ENCODE results near the gene ANKH. TPM values are rescaled to one million over a fixed set of nuclear protein-coding genes. Genes with fewer than 3 reads are reported as not detected.

ANKH gene
- total RNA-seq (2013; cell fraction: nucleolus; rRNA removed) = 43.9 and 52.0 TPM in 2 replicates
- 8.9 and 11.5 TPM in 2 replicates for total RNA-seq (2014; rRNA removed)
- 17.4 and 17.6 TPM in 2 replicates for total RNA-seq (2014; rRNA removed; fragmentation: Illumina TruSeq; extraction: Trizol)
- 43.9 and 49.2 TPM in 2 replicates for total RNA-seq (2021)
- polyA plus RNA-seq (2011; ENCODE audit: low read depth) = 5.6 TPM
- 21.1 and 23.9 TPM in 2 replicates for polyA plus RNA-seq (2011; rRNA removed)
- 27.8 and 34.6 TPM in 2 replicates for polyA plus RNA-seq (2011; cell fraction: cytosol; rRNA removed)
- 20.7 and 21.9 TPM in 2 replicates for polyA plus RNA-seq (2011; cell fraction: nucleus; rRNA removed)
- 11.3 and 14.3 TPM in 2 replicates for polyA plus RNA-seq (2012)
- polyA plus RNA-seq (2014; fragmentation: Illumina TruSeq; extraction: Trizol) = 25.3 and 25.9 TPM in 2 replicates
- polyA plus RNA-seq (2014; fragmentation: Nextera tagmentation; extraction: Ambion mirVana) = 1 to 10 TPM; 3.8 to 5.1 TPM
- polyA plus RNA-seq (2014; rRNA removed) = 21.9 and 25.5 TPM in 2 replicates
- polyA plus RNA-seq (2016; fragmentation: Nextera tagmentation; extraction: Ambion mirVana) = 10 to 100 TPM in 1 of 2 experiments, 1 to 10 TPM in 1; 2.1 to 11.5 TPM
- 23.4 and 27.2 TPM in 2 replicates for polyA minus RNA-seq (2011; rRNA and poly(A)+ RNA removed)
- polyA minus RNA-seq (2011; cell fraction: cytosol; rRNA and poly(A)+ RNA removed) = 13.6 and 18.4 TPM in 2 replicates
- polyA minus RNA-seq (2011; cell fraction: nucleus; rRNA and poly(A)+ RNA removed) = 21.5 and 42.4 TPM in 2 replicates
- percentile 58 among the genes with signal in this experiment for Bru-seq, nascent RNA
- percentile 59 among the genes with signal in this experiment for BruChase-seq, experiment 1, labeled RNA remaining after a 6-hour chase
- percentile 57 among the genes with signal in this experiment for BruChase-seq, experiment 2, labeled RNA remaining after a 2-hour chase
- long read RNA-seq, experiment 1, partial matches to known transcripts = 1 of 4 reads
- long read RNA-seq, experiment 1, other reads (novel, unspliced or antisense) = 2 of 4 reads
- long read RNA-seq, experiment 2, partial matches to known transcripts = 17 of 38 reads
- long read RNA-seq, experiment 2, other reads (novel, unspliced or antisense) = 17 of 38 reads

GRCh38 chr5:14871214-14872069, at the start of gene ANKH:
Gene ANKH (minus strand): TSS chr5:14871778. CDS start chr5:14871447, 331 bp downstream.
- POLR2A ChIA-PET = interaction anchor here (0.7 kb wide), 1 partner anchor 22 kb away, joined by 4 read pairs; no protein-coding TSS in a partner anchor
- intact Hi-C loops (cut with micrococcal nuclease; ENCODE audit: unreplicated experiment) (loop anchor here (5.0 kb wide), 2 partner anchors 129 to 131 kb away; no protein-coding TSS in a partner anchor), in situ Hi-C loops (cut with MboI) (no loop called here)
- no peaks in the 10 kb centered on the region for H4K20me1 ChIP-seq (ENCODE audit: control insufficient read depth, insufficient read depth)
- H3K79me2 ChIP-seq (ENCODE audit: control insufficient read depth, insufficient read depth, low read length) = no peaks in the 10 kb centered on the region; the same call in none of the 2 replicates
- peak within 1 kb of the TSS; percentile 67 for H2AFZ ChIP-seq (ENCODE audit: control insufficient read depth, low read depth, low read length)
- RAD21 ChIA-PET (ENCODE audit: unreplicated experiment) = interaction anchor here (0.7 to 2.1 kb wide), 3 partner anchors 132 to 194 kb away, joined by 3 to 7 read pairs (median 5); no protein-coding TSS in a partner anchor
- no TSS peak for BruUV-seq (replicated peaks)
- SMC1A ChIA-PET (ENCODE audit: uncharacterized antibody, unreplicated experiment) = interaction anchor here (0.9 to 3.3 kb wide), 7 partner anchors 9 to 145 kb away, joined by 3 to 17 read pairs (median 5); no protein-coding TSS in a partner anchor
- DNase-seq (ENCODE audit: low read depth, low spot score) (no peak), FAIRE-seq (no peak), ATAC-seq (peak; percentile 86)
- CTCF ChIA-PET = interaction anchor here (0.7 to 2.4 kb wide), 9 partner anchors 11 to 144 kb away, joined by 3 to 21 read pairs (median 4); no protein-coding TSS in a partner anchor
- 1% methylated on average over 45 of the region's 115 CpGs for WGBS (ENCODE audit: insufficient coverage, insufficient replicate concordance, low lambda C conversion rate, missing lambda C conversion rate)
- peak within 1 kb of the TSS; percentile 77 for H3K4me3 ChIP-seq
- no peaks in the 10 kb centered on the region for H3K4me1 ChIP-seq (ENCODE audit: control insufficient read depth, insufficient read depth, low read length)
- H3K27ac ChIP-seq (ENCODE audit: control insufficient read depth, insufficient read depth) = no peak within 1 kb of the TSS; the same call in 1 of the 2 replicates
- H3K9me3 ChIP-seq (replicated peaks; ENCODE audit: control insufficient read depth, insufficient read depth, low read length) = no peaks in the 10 kb centered on the region
- H3K9ac ChIP-seq (ENCODE audit: control insufficient read depth, insufficient read depth, low read length) = peak within 1 kb of the TSS; percentile 56; the same call in 1 of the 2 replicates
- H3K27me3 ChIP-seq (replicated peaks in 1 of 2; ENCODE audit: control insufficient read depth in 2 of 2, insufficient read depth in 2 of 2, low read length in 1 of 2) = no peaks in the 10 kb centered on the region
- peak within 1 kb of the TSS; percentile 97 for H3K4me2 ChIP-seq (ENCODE audit: control insufficient read depth, insufficient read depth)
- H3K36me3 ChIP-seq (ENCODE audit: control insufficient read depth in 2 of 2, insufficient read depth in 2 of 2, low read length in 1 of 2) = no peaks in the 10 kb centered on the region
- no peak for TF ChIP-seq HSF1 (IDR thresholded peaks at IDR 0.05; ENCODE audit: low read depth, low read length)
- no peak for TF ChIP-seq LARP7 (IDR thresholded peaks at IDR 0.05)
- TF ChIP-seq MEF2B (IDR thresholded peaks at IDR 0.05; ENCODE audit: partially characterized antibody, poor library complexity, severe bottlenecking) = no peak
- no peak for TF ChIP-seq USF1 (IDR thresholded peaks at IDR 0.05; ENCODE audit: borderline replicate concordance, extremely low read length, insufficient read depth, low read depth, low read length)
- TF ChIP-seq ATF3 (IDR thresholded peaks at IDR 0.05; ENCODE audit: borderline replicate concordance, extremely low read depth, low read depth, low read length) = no peak
- no peak for TF ChIP-seq YBX1 (IDR thresholded peaks at IDR 0.05)
- TF ChIP-seq ZNF217 (IDR thresholded peaks at IDR 0.05) = no peak
- no peak for TF ChIP-seq TARDBP (IDR thresholded peaks at IDR 0.05; ENCODE audit: borderline replicate concordance)
- no peak for TF ChIP-seq MYC (IDR thresholded peaks at IDR 0.05; ENCODE audit: insufficient read depth, insufficient read length, insufficient replicate concordance, low read length, severe bottlenecking)
- TF ChIP-seq CBX3 (IDR thresholded peaks at IDR 0.05; ENCODE audit: borderline replicate concordance, low read depth) = no peak
- no peak for TF ChIP-seq JUND (IDR thresholded peaks at IDR 0.05; ENCODE audit: low read depth, low read length)
- no peak for TF ChIP-seq SIX5 (IDR thresholded peaks at IDR 0.05; ENCODE audit: low read depth, low read length, severe bottlenecking)
- no peak for TF ChIP-seq MTA2 (IDR thresholded peaks at IDR 0.05; ENCODE audit: low read depth)
- TF ChIP-seq IRF4 (IDR thresholded peaks at IDR 0.05; ENCODE audit: low read depth, low read length) = no peak
- peak; percentile 42; the same call in 1 of the 2 replicates for TF ChIP-seq YY1 (IDR thresholded peaks at IDR 0.05; ENCODE audit: low read depth, low read length)
- TF ChIP-seq BMI1 (IDR thresholded peaks at IDR 0.05; ENCODE audit: borderline replicate concordance) = no peak

Data from GM12878 (cell line).